Measurements from ENCODE around the gene PNMA6A. TPM values are rescaled to one million over a fixed set of nuclear protein-coding genes. Genes with fewer than 3 reads are reported as not detected.

Gene PNMA6A
- polyA plus RNA-seq, 1 experiment, result 1.3 TPM

- Histone ChIP-seq H3K4me3 (ENCODE audit: low read depth, low read length) (peak overlapping the region; percentile 28), H3K27me3 (ENCODE audit: control insufficient read depth, insufficient read depth, low read length) (no peaks in the 10 kb centered on the region), H3K36me3 (ENCODE audit: control insufficient read depth, insufficient read depth, low read length) (no peaks in the 10 kb centered on the region)
- peak; percentile 76 for TF ChIP-seq CTCF (IDR thresholded peaks at IDR 0.05; ENCODE audit: insufficient read depth, low read depth, low read length)
- ChIA-PET CTCF (interaction anchor here (0.6 to 3.0 kb wide), 18 partner anchors 8 to 528 kb away, joined by 3 to 15 read pairs (median 4); no protein-coding TSS in a partner anchor), POLR2A (no interaction called here)
- DNase-seq (ENCODE audit: low read depth), result no peak
Measured at GRCh38 chrX:153032397-153033118, 39.7 kb upstream of the PNMA6A start.

DNA sequence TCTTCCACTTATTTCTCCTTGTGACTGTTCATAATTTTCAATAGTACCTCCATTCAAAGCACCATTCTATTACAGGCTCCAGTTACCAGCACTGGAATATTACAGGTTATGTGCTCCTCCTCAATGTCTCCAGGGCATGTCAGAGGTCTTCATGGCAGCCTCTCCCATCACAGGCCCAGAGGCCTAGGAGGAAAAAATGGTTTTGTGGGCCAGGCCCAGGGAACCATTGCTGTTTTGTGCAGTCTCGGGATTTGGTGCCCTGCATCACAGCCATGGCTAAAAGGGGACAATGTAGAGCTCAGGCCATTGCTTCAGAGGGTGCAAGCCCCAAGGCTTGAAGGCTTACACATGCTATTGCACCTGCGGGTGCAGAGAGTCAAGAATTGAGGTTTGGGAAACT is 23.2 kb upstream of the PNMA6A start:
- no peak overlapping the region for H3K4me3 ChIP-seq (ENCODE audit: low read depth, low read length)
- POLR2A ChIA-PET, result no interaction called here
- peaks cover 2% of the 10 kb centered on the region; the same call in 1 of the 2 replicates for H3K27me3 ChIP-seq (ENCODE audit: control insufficient read depth, insufficient read depth, low read length)
- H3K36me3 ChIP-seq (ENCODE audit: control insufficient read depth, insufficient read depth, low read length), result no peaks in the 10 kb centered on the region
- TF ChIP-seq CTCF (IDR thresholded peaks at IDR 0.05; ENCODE audit: insufficient read depth, low read depth, low read length), result no peak
- CTCF ChIA-PET, result no interaction called here
- DNase-seq (ENCODE audit: low read depth), result no peak

DNA sequence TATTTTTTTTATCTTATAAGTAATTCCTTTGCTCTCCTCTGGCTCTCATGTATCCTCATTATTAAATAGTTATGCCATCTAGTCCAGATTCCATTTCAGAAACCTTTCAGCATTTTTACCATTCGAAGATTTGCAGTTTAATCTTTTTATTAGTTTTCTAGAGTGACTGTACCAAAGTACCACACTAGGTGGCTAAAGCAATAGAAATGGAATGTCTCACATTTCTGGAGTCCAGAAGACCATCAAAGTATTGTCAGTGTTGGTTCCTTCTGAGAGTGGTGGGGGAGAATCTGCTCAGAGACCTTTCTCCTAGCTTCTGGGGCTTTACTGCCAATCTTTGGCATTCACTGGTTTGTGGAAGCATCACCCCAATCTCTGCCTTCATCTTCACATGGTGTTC is 19.7 kb upstream of the PNMA6A start:
- Histone ChIP-seq H3K27me3 (ENCODE audit: control insufficient read depth, insufficient read depth, low read length) (peaks cover 8% of the 10 kb centered on the region; the same call in 1 of the 2 replicates), H3K36me3 (ENCODE audit: control insufficient read depth, insufficient read depth, low read length) (no peaks in the 10 kb centered on the region), H3K4me3 (ENCODE audit: low read depth, low read length) (no peak overlapping the region)
- peak; percentile 10; the same call in 1 of the 2 replicates for TF ChIP-seq CTCF (IDR thresholded peaks at IDR 0.05; ENCODE audit: insufficient read depth, low read depth, low read length)
- ChIA-PET CTCF (no interaction called here), POLR2A (no interaction called here)
- no peak for DNase-seq (ENCODE audit: low read depth)

DNA sequence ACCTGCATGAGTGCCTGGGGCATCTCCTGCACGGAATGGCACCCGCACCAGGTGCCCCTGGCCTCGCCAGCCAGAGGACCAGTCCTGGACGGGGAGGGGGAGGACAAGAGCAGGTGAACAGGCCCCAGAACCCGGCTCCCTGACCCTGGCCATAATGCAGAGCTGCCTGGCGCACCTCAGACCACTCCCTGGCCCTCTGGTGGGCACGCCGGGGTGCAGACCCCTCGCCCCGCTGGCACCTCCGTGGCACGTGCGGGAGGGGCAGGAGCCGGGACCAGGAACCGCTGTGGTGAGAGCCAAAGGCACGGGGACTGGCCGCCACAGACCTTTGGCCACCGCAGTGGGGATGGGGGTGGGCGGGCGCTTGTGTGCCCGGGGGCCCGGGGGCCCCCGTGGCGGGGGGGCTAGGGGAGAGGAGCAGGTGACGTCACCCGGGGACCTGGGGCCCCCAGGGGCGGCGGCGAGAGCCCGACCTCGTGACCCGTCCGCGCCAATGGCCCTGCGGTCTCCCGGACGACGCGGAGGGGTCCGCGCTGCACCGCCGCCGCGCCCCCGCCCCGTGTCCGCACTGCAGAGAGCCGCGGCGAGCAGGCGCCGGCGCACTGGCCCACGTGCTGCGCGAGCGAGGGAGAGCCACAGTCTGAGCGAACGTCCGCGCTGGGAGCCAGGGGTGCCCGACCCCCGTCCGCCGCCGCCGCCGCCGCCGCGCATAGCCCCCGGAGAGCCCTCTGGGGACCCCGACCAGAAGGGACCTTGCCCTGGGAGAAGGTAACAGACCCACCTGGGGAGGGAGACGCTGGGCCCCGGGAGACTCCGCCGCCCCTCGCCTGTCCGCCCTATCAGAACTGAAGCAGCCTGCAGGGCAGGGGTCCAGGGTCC is 16.1 kb upstream of the PNMA6A start, which contains the start of gene PNMA3:
Gene PNMA3, plus strand, starts transcription at position 600 of the 879 bp plus-strand sequence. CDS start 586 bp downstream, outside the sequence.
- POLR2A ChIA-PET, result no interaction called here
- DNase-seq (ENCODE audit: low read depth), result no peak

More for the DNA sequence above, 16.1 kb upstream of the PNMA6A start, which contains the start of gene PNMA3:
- H3K36me3 ChIP-seq (ENCODE audit: control insufficient read depth, insufficient read depth, low read length), result no peaks in the 10 kb centered on the region
- TF ChIP-seq CTCF (IDR thresholded peaks at IDR 0.05; ENCODE audit: insufficient read depth, low read depth, low read length), result no peak
- CTCF ChIA-PET, result no interaction called here
- peak within 1 kb of the TSS; percentile 18 for H3K4me3 ChIP-seq (ENCODE audit: low read depth, low read length)
- H3K27me3 ChIP-seq (ENCODE audit: control insufficient read depth, insufficient read depth, low read length), result peaks cover 8% of the 10 kb centered on the region; the same call in 1 of the 2 replicates
